Right lobe of liver (tissue), 6 donors: ENCODE measurements around the gene VGLL4. TPM values are rescaled to one million over a fixed set of nuclear protein-coding genes. Genes with fewer than 3 reads are reported as not detected.
"Not testable (repeated sequence)": the region's sequence is repeated elsewhere in the genome, so short reads cannot be mapped to it uniquely, and the experiment has no call there.

Source experiments
- ATAC-seq, 4 donors: fragments of 200-7000 bp; cut with Tn5 transposase; one replicate each; pipeline ENCODE4 v1.9.1; 2020; ENCODE audit warnings: mild to moderate bottlenecking in 4 of 4, moderate library complexity in 4 of 4
- DNase-seq, 3 donors: peaks; one replicate each; pipeline ENCODE4 v3.0.0-alpha.2; 2020
- H3K27ac ChIP-seq, 3 donors: fragments of 200-600 bp; one replicate each; pipeline ENCODE4 v1.8.0; 2022
- H3K27me3 ChIP-seq, 2 donors: fragments of 200-600 bp; one replicate each; pipeline ENCODE4 v1.8.0; 2022
- H3K36me3 ChIP-seq, 4 donors: fragments of 200-600 bp; sonication (generic) in 1 of 4; one replicate each; pipeline versions ENCODE4 v1.5.1 to v1.8.0; 2017 to 2022; ENCODE audit warnings: control low read depth in 1 of 4
- H3K4me1 ChIP-seq, 4 donors: fragments of 200-600 bp; sonication (generic) in 1 of 4; one replicate each; pipeline versions ENCODE4 v1.5.1 to v1.8.0; 2017 to 2022; ENCODE audit warnings: control low read depth in 1 of 4
- H3K4me3 ChIP-seq, 3 donors: fragments of 200-600 bp; one replicate each; pipeline ENCODE4 v1.8.0; 2022
- H3K9me3 ChIP-seq, 4 donors: fragments of 200-600 bp; sonication (generic) in 1 of 4; one replicate each; pipeline versions ENCODE4 v1.5.1 to v1.8.0; 2017 to 2022; ENCODE audit warnings: control low read depth in 1 of 4
- CTCF ChIP-seq, 4 donors: fragments of 200-600 bp in 3 of 4; fragments of 450-650 bp in 1 of 4; IDR thresholded peaks; one replicate each; pipeline versions ENCODE4 v1.5.1 to v1.8.0; 2016 to 2022; ENCODE audit warnings: antibody characterized with exemption in 4 of 4, mild to moderate bottlenecking in 2 of 4
- POLR2A ChIP-seq: fragments of 450-650 bp; IDR thresholded peaks from one replicate; pipeline ENCODE4 v1.6.1; 2017; ENCODE audit warnings: antibody characterized with exemption, mild to moderate bottlenecking
- WGBS: methylation state at CpG from one replicate; pipeline ENCODE4 v1.1.6; 2018; ENCODE audit warnings: low coverage, low lambda C conversion rate; ENCODE audit not compliant: insufficient coverage; ENCODE audit errors: missing lambda C conversion rate; 5-methylcytosine and 5-hydroxymethylcytosine counted together
- intact Hi-C, 2 donors: fragments of 100-400 bp; cut with DNase I; formaldehyde crosslinking; loops; one replicate each; pipeline versions ENCODE4 v1.11.2 to v1.14.1; 2022
- total RNA-seq, 6 experiments: library from RNA; depleted of rRNA in 2 of 6; stranded (reverse); fragments of >200 nt in 2 of 6; fragmentation: NEBNext Ultra II Directional in 3 of 6; extraction: Animal tissue kit (Norgen Biotek cat#: 25700) in 3 of 6; gene quantifications; one replicate each; pipeline versions ENCODE4 v1.1.0 to v1.2.4, GENCODE V29; 2016 to 2023
- donor health status: DM: no; HTN: yes; CAD: no.
- donor health status: DM: no; HTN: no; CAD: no.
- donor health status: DM: no; HTN: no; CAD: no.
- donor health status: DM: no; HTN: yes; CAD: no.
- donor health status: DM: no; HTN: yes; CAD: no.

VGLL4 gene
- total RNA-seq, 6 experiments from 2014 or later, result 10.4 to 22.4 (median 15.2) TPM

GRCh38 chr3:11578169-11578568 is 65.5 kb downstream of the VGLL4 start:
- ATAC-seq (no peak), DNase-seq (no peak)
- H3K36me3 ChIP-seq, result no peaks in the 10 kb centered on the region
- H3K4me1 ChIP-seq, result no peaks in the 10 kb centered on the region
- H3K27me3 ChIP-seq, result no peaks in the 10 kb centered on the region
- H3K27ac ChIP-seq, result no peak overlapping the region
- intact Hi-C loops, result no loop called here
- TF ChIP-seq POLR2A (no peak), CTCF (IDR thresholded peaks at IDR 0.05) (no peak)
- H3K9me3 ChIP-seq, result no peaks in the 10 kb centered on the region
- no peak overlapping the region for H3K4me3 ChIP-seq
- WGBS, result 54% methylated on average over 8 of the region's 8 CpGs

DNA sequence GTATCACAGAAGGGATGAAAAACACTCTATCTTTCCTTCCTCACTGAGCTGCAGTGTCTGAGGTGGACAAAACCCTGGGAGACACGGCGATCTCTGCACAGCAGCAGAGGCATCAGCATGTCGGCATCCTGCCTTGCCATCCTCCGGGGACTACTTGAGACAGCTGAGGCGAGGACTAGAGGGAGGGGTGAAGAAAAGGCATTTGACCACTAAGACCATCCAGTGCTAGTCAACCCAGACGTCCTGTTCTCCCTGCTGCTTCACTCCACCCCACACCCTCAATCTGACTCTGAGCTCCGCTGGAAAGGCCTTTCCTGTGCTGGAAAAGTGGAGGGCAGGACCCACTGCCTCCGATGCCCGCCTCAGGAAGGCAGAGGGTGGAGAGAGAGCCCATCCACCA is 67.3 kb downstream of the VGLL4 start:
- 59% methylated on average over 4 of the region's 9 CpGs for WGBS
- no peak overlapping the region for H3K27ac ChIP-seq
- no peak for TF ChIP-seq POLR2A
- no peak for TF ChIP-seq CTCF (IDR thresholded peaks at IDR 0.05)
- no peaks in the 10 kb centered on the region for H3K36me3 ChIP-seq
- H3K9me3 ChIP-seq, result no peaks in the 10 kb centered on the region
- intact Hi-C loops, result no loop called here
- no peak overlapping the region for H3K4me3 ChIP-seq
- ATAC-seq, result peak in 1 of 4 donors; percentile 27
- DNase-seq, result no peak
- H3K27me3 ChIP-seq, result no peaks in the 10 kb centered on the region
- H3K4me1 ChIP-seq, result no peaks in the 10 kb centered on the region

DNA sequence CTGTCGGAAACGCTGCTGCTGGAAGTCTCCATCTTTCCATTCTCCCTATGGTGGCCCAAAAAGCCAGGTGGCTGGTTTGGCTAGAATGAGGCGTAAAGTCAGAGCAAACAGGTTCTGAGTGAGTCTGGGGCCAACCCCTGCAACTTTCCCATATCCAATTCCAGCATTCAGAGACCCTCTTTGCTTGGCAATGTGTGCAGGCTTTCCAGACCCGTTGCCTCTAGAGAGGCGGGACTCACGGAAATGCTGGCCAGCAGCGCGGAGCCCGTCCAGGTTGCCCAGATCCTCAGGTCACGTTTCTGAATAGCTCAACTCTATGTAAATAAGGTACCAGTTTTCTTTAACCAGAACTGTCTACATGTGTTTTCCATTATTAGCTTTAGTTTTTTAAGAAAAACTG is 68.0 kb downstream of the VGLL4 start:
- ATAC-seq, result no peak
- H3K36me3 ChIP-seq, result no peaks in the 10 kb centered on the region
- no peak for DNase-seq
- no peak for TF ChIP-seq CTCF (IDR thresholded peaks at IDR 0.05)
- no peak for TF ChIP-seq POLR2A
- intact Hi-C loops, result no loop called here
- no peaks in the 10 kb centered on the region for H3K4me1 ChIP-seq
- no peak overlapping the region for H3K4me3 ChIP-seq
- no peak overlapping the region for H3K27ac ChIP-seq
- no peaks in the 10 kb centered on the region for H3K9me3 ChIP-seq
- 17% methylated on average over 1 of the region's 10 CpGs for WGBS
- H3K27me3 ChIP-seq, result no peaks in the 10 kb centered on the region

DNA sequence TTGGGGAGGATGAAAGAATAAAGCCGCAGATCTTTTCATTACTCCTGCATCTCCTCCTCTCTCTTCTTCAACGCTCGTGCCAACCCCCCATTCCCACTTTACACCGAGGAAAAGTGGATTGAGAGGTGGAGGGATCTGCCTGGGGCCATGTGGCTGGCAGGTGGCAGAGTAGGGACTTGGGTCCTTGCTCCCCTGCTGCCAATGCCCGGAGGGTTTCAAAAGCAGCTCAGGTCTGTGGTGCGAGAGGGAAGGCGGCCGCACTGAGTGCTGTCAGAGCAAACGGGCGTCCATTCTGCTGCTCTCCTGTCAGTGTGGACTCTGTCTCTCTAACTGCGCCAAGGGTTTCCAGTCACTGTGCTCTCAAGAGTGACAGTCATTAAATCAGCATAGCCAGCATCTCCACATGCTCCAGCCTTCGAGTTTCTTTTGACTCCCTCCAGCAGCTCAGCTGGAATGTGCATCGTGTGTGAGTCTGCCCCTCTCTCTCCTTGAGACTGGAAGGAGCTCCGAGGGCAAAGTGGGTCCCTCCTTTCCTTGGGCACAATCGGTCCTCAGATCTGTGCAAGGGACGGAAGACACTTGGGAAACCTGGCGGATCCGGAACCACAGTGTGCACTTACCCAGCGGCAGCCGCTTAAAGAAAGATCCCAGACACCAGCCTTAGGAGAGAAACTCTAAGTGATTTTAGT is 68.6 kb downstream of the VGLL4 start:
- no peaks in the 10 kb centered on the region for H3K4me1 ChIP-seq
- no peak for DNase-seq
- no peak for TF ChIP-seq CTCF (IDR thresholded peaks at IDR 0.05)
- no peak for TF ChIP-seq POLR2A
- H3K9me3 ChIP-seq, result no peaks in the 10 kb centered on the region
- 71% methylated on average over 2 of the region's 20 CpGs for WGBS
- ATAC-seq, result no peak
- no peak overlapping the region for H3K4me3 ChIP-seq
- intact Hi-C loops, result no loop called here
- H3K27me3 ChIP-seq, result no peaks in the 10 kb centered on the region
- H3K27ac ChIP-seq, result no peak overlapping the region
- no peaks in the 10 kb centered on the region for H3K36me3 ChIP-seq

GRCh38 chr3:11572660-11573059 is 71.1 kb downstream of the VGLL4 start:
- H3K36me3 ChIP-seq, DNase-seq, intact Hi-C loops, H3K4me3 ChIP-seq, H3K9me3 ChIP-seq, H3K27ac ChIP-seq, H3K4me1 ChIP-seq, H3K27me3 ChIP-seq, ATAC-seq: not testable (repeated sequence)
- 95% methylated on average over 11 of the region's 11 CpGs for WGBS
